GM12878 (cell line): ENCODE measurements around the gene HLA-DMA. TPM values are rescaled to one million over a fixed set of nuclear protein-coding genes. Genes with fewer than 3 reads are reported as not detected.

Experiments used
- ATF7 ChIP-seq: fragments of 450-650 bp; IDR thresholded peaks from 2 replicates; pipeline ENCODE4 v1.6.1; 2016; ENCODE audit warnings: low read depth, mild to moderate bottlenecking
- BCLAF1 ChIP-seq: fragments of 450-650 bp; IDR thresholded peaks from 2 replicates; pipeline ENCODE4 v1.6.1; 2017; ENCODE audit warnings: antibody characterized with exemption, mild to moderate bottlenecking, moderate library complexity
- CBFB ChIP-seq: IDR thresholded peaks from 2 replicates; pipeline ENCODE4 v1.6.1; 2016; ENCODE audit warnings: antibody characterized with exemption, low read depth
- CEBPB ChIP-seq, 2 experiments: fragments of 150-350 bp in 1 of 2; IDR thresholded peaks; 2 replicates each; pipeline ENCODE4 v1.6.1; 2012 to 2014; ENCODE audit warnings: low read depth in 2 of 2, low read length in 2 of 2, borderline replicate concordance in 1 of 2, inconsistent platforms in 1 of 2
- CREB1 ChIP-seq: IDR thresholded peaks from 2 replicates; pipeline ENCODE4 v1.6.1; 2012; ENCODE audit warnings: low read depth, mild to moderate bottlenecking, inconsistent platforms
- IRF3 ChIP-seq: fragments of 450-650 bp; IDR thresholded peaks from 2 replicates; pipeline ENCODE4 v1.6.1; 2014; ENCODE audit warnings: mild to moderate bottlenecking
- KLF5 ChIP-seq: fragments of 450-650 bp; IDR thresholded peaks from 2 replicates; pipeline ENCODE4 v1.6.1; 2014; ENCODE audit warnings: mild to moderate bottlenecking; ENCODE audit not compliant: partially characterized antibody
- MAX ChIP-seq: IDR thresholded peaks from 2 replicates; pipeline ENCODE4 v1.6.1; 2012; ENCODE audit warnings: low read depth, low read length, improper control_type of control experiment
- MEF2A ChIP-seq: IDR thresholded peaks from 2 replicates; pipeline ENCODE4 v1.6.1; 2011; ENCODE audit warnings: low read depth, mild to moderate bottlenecking, low read length, moderate library complexity; ENCODE audit not compliant: insufficient read depth
- MEF2B ChIP-seq: fragments of 450-650 bp; IDR thresholded peaks from 2 replicates; pipeline ENCODE4 v1.6.1; 2018; ENCODE audit warnings: mild to moderate bottlenecking, moderate library complexity; ENCODE audit not compliant: partially characterized antibody, poor library complexity, severe bottlenecking
- MYC ChIP-seq: IDR thresholded peaks from 2 replicates; pipeline ENCODE4 v1.6.1; 2011; ENCODE audit warnings: mild to moderate bottlenecking, low read length, moderate library complexity, inconsistent platforms; ENCODE audit not compliant: insufficient read depth, insufficient replicate concordance, insufficient read length, severe bottlenecking
- PKNOX1 ChIP-seq: fragments of 450-650 bp; IDR thresholded peaks from 2 replicates; pipeline ENCODE4 v1.6.1; 2016; ENCODE audit warnings: mild to moderate bottlenecking
- RCOR1 ChIP-seq: conservative IDR thresholded peaks from 2 replicates; pipeline ENCODE4 v1.6.1; 2012; ENCODE audit warnings: low read depth, low read length, improper control_type of control experiment
- REST ChIP-seq: IDR thresholded peaks from 2 replicates; pipeline ENCODE4 v1.6.1; 2012; ENCODE audit warnings: mild to moderate bottlenecking, low read depth, low read length
- SIN3A ChIP-seq: IDR thresholded peaks from 2 replicates; pipeline ENCODE4 v1.6.1; 2012; ENCODE audit warnings: low read depth, low read length, improper control_type of control experiment
- TCF3 ChIP-seq: IDR thresholded peaks from 2 replicates; pipeline ENCODE4 v1.6.1; 2012; ENCODE audit warnings: low read depth, mild to moderate bottlenecking, low read length, borderline replicate concordance; ENCODE audit not compliant: insufficient read depth
- ZBTB33 ChIP-seq: fragments of 450-650 bp; IDR thresholded peaks from 2 replicates; pipeline ENCODE4 v1.6.1; 2017; ENCODE audit warnings: mild to moderate bottlenecking
- ZNF274 ChIP-seq: IDR thresholded peaks from one replicate; pipeline ENCODE4 v1.8.0; 2011; ENCODE audit not compliant: insufficient read length, insufficient read depth
- polyA plus RNA-seq, 11 experiments: library from polyadenylated mRNA; depleted of rRNA in 4 of 11; unstranded in 6 of 11; stranded (reverse) in 5 of 11; fragments of >200 nt; fragmentation: Nextera tagmentation in 4 of 11; fragmentation: Illumina TruSeq in 1 of 11; extraction: Ambion mirVana in 4 of 11; extraction: Trizol in 1 of 11; gene quantifications; 1 replicate in 1 of 11; 2 replicates in 10 of 11; pipeline versions ENCODE4 v1.2.1 to v1.2.3, GENCODE V29; 2011 to 2016; ENCODE audit warnings: inconsistent platforms in 2 of 11, missing spikeins in 2 of 11, low read depth in 1 of 11
- total RNA-seq, 4 experiments: library from RNA; depleted of rRNA in 3 of 4; stranded (reverse); fragments of >200 nt in 3 of 4; fragmentation: Illumina TruSeq in 1 of 4; extraction: Trizol in 1 of 4; gene quantifications; 2 replicates each; pipeline versions ENCODE4 v1.2.1 to v1.2.3, GENCODE V29; 2013 to 2021

HLA-DMA gene
- total and polyA plus RNA-seq, 10 of the 15 experiments (the other 5 are each of a cell fraction or from before 2014, with no cell fraction given) = 177 to 552 (median 309) TPM

GRCh38 chr6:32968867-32969684, 16.2 kb upstream of the HLA-DMA start (continued):
- TF ChIP-seq BCLAF1 (no peak), SIN3A (no peak), REST (no peak), ZBTB33 (no peak), KLF5 (no peak), MEF2A (no peak), CEBPB (IDR thresholded peaks at IDR 0.05; ENCODE audit: borderline replicate concordance in 1 of 2, low read depth in 2 of 2, low read length in 2 of 2) (no peak), TCF3 (peak; percentile 7; the same call in 1 of the 2 replicates), ATF7 (no peak), MYC (peak; percentile 75), RCOR1 (no peak), CBFB (no peak; the same call in 1 of the 2 replicates), IRF3 (no peak), CREB1 (no peak), MEF2B (peak; percentile 84), ZNF274 (no peak), PKNOX1 (peak; percentile 86), MAX (peak; percentile 90)
